ENCODE data around the gene NFIC. TPM values are rescaled to one million over a fixed set of nuclear protein-coding genes. Genes with fewer than 3 reads are reported as not detected.

Gene NFIC
- total RNA-seq, 1 donor from 2014 or later, result 17.8 TPM

GRCh38 chr19:3405261-3405653 lies 38.9 kb downstream of the NFIC start:
- no peaks in the 10 kb centered on the region for H3K36me3 Mint-ChIP-seq
- no peaks in the 10 kb centered on the region for H3K9me3 Mint-ChIP-seq
- no peak for DNase-seq (ENCODE audit: extremely low spot score, unreplicated experiment)
- H3K4me3 Mint-ChIP-seq, result no peak overlapping the region
- H3K27ac Mint-ChIP-seq, result no peak overlapping the region
- no peaks in the 10 kb centered on the region for H3K4me1 Mint-ChIP-seq (ENCODE audit: unreplicated experiment)
- TF ChIP-seq CTCF (conservative IDR thresholded peaks at IDR 0.05), result no peak
- peaks cover 8% of the 10 kb centered on the region for H3K27me3 Mint-ChIP-seq

- DNase-seq (ENCODE audit: extremely low spot score, unreplicated experiment), result no peak
- H3K4me1 Mint-ChIP-seq (ENCODE audit: unreplicated experiment), result peaks cover 2% of the 10 kb centered on the region
- H3K4me3 Mint-ChIP-seq, result no peak overlapping the region
- H3K27ac Mint-ChIP-seq, result no peak overlapping the region
- no peaks in the 10 kb centered on the region for H3K9me3 Mint-ChIP-seq
- H3K27me3 Mint-ChIP-seq, result peaks cover 9% of the 10 kb centered on the region
- no peak for TF ChIP-seq CTCF (conservative IDR thresholded peaks at IDR 0.05)
- no peaks in the 10 kb centered on the region for H3K36me3 Mint-ChIP-seq
Measured at GRCh38 chr19:3406571-3407111, 40.3 kb downstream of the NFIC start.

GRCh38 chr19:3407556-3408516 lies 41.5 kb downstream of the NFIC start:
- Mint-ChIP-seq H3K9me3 (no peaks in the 10 kb centered on the region), H3K4me1 (ENCODE audit: unreplicated experiment) (peaks cover 5% of the 10 kb centered on the region), H3K4me3 (no peak overlapping the region), H3K36me3 (no peaks in the 10 kb centered on the region), H3K27ac (no peak overlapping the region), H3K27me3 (peaks cover 8% of the 10 kb centered on the region)
- TF ChIP-seq CTCF (conservative IDR thresholded peaks at IDR 0.05), result no peak
- no peak for DNase-seq (ENCODE audit: extremely low spot score, unreplicated experiment)

GRCh38 chr19:3408996-3409345 lies 42.6 kb downstream of the NFIC start:
- Mint-ChIP-seq H3K4me1 (ENCODE audit: unreplicated experiment) (peaks cover 8% of the 10 kb centered on the region), H3K9me3 (no peaks in the 10 kb centered on the region), H3K27ac (peak overlapping the region; percentile 54), H3K27me3 (peaks cover 8% of the 10 kb centered on the region), H3K4me3 (no peak overlapping the region), H3K36me3 (no peaks in the 10 kb centered on the region)
- no peak for DNase-seq (ENCODE audit: extremely low spot score, unreplicated experiment)
- TF ChIP-seq CTCF (conservative IDR thresholded peaks at IDR 0.05), result no peak

- peaks cover 9% of the 10 kb centered on the region for H3K4me1 Mint-ChIP-seq (ENCODE audit: unreplicated experiment)
- H3K9me3 Mint-ChIP-seq, result no peaks in the 10 kb centered on the region
- H3K36me3 Mint-ChIP-seq, result no peaks in the 10 kb centered on the region
- DNase-seq (ENCODE audit: extremely low spot score, unreplicated experiment), result no peak
- no peak for TF ChIP-seq CTCF (conservative IDR thresholded peaks at IDR 0.05)
- H3K27me3 Mint-ChIP-seq, result peaks cover 8% of the 10 kb centered on the region
- peak overlapping the region; percentile 54 for H3K27ac Mint-ChIP-seq
- no peak overlapping the region for H3K4me3 Mint-ChIP-seq
Measured at GRCh38 chr19:3409346-3410064, 43.1 kb downstream of the NFIC start.
